Measurements from ENCODE around the gene SLC6A13.
"Not testable (repeated sequence)": the region's sequence is repeated elsewhere in the genome, so short reads cannot be mapped to it uniquely, and the experiment has no call there.

SLC6A13 gene

GRCh38 chr12:232731-233614 is 29.7 kb downstream of the SLC6A13 start:
- DNase-seq, result no peak

DNA sequence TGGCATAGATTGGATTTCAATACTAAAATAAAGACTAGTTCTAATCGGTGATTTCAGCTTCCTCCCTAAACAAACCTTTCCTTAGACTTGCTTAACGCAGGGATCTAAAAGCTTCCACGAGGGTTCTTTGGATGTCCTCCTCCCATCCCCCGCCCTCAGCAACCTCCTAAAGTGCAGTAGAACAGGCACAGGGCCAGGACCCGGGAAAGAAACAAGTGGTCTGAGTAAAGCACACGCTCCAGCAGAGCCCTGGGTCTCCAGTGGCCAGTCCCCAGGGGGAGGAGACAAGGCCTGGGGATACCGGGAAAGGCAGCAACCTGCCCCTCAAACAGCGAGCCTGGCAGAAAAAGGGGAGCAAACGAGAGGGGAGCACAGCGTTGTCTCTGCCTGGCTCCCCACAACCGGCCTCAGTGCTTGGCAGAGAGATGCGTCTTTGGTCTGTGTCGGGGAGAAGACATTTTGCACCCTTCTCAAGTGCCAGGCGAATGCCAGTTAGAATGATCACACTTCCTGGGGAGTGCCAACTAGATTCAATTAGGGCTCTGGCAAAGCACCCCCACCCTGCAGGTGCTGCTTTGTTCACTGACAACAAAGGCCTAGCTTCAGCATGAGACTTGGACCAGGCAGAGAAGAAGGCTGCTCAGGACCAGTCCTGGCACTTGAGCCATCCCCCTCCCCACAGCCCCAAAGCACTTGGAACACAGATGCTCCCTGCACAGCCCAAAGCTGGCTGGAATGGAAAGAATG is 31.5 kb downstream of the SLC6A13 start:
- DNase-seq, result no peak

DNA sequence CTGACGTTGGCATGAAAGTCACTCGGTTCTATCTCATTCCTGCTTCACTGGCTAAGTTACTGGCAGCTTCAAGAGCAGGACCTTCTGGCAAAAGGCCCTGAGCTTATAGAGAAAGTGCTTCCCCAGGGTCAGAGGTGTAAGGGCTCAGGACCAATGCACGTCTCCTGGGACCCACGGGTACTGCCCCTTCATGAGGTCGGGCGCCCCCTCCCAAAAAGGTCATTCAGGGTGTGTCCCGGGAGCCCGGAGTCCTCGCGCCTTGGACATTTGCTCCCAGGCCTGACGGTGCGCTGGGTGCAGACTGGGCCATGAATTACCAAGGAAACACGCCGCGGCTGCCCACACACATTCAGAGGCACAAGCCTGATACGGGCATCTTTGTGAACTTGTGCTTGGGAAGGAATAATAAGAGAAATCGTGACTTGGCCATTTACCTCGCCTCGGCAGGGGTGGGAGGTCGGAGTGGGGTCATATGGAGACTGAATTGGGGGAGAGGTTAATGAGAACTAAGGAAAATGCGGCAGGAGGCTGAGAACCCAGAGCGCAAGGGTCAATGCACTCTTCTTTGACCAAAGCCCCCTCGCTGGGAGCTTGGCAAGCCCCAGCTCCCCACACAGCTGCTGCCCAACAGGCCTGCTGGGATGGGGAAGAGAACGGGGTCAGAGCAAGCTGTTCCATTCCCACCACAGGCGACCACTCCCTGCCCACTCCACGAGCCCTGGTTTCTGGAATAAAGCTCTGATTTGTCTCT is 33.0 kb downstream of the SLC6A13 start:
- no peak for DNase-seq

- DNase-seq, result no peak
These were observed 33.8 kb downstream of the SLC6A13 start for GRCh38 chr12:228846-229200.

- no peak for DNase-seq
These were observed 34.5 kb downstream of the SLC6A13 start for GRCh38 chr12:227923-228845.

- no peak for DNase-seq
These were observed 35.2 kb downstream of the SLC6A13 start for GRCh38 chr12:227286-227915.

DNA sequence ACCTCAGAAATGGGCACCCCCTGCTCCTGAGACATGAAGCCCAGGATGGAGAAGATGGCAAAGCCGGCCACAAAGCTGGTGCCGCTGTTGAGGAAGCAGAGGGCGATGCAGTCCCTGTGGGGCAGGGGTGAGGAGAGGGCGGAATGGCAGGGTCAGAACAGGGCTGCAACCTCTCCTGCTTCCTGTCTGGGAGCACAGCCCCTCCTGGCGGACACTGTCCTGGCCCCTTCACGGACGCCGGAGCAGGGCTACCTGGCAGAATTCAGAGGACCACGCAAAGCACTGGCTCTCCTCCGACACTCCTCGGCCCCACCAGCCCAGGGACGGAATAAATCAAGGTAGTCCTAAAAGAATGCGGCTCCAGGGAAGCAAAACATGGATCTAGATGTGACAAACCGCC is 36.2 kb downstream of the SLC6A13 start:
- no peak for DNase-seq

GRCh38 chr12:225012-225411 is 37.6 kb downstream of the SLC6A13 start:
- no peak for DNase-seq

DNA sequence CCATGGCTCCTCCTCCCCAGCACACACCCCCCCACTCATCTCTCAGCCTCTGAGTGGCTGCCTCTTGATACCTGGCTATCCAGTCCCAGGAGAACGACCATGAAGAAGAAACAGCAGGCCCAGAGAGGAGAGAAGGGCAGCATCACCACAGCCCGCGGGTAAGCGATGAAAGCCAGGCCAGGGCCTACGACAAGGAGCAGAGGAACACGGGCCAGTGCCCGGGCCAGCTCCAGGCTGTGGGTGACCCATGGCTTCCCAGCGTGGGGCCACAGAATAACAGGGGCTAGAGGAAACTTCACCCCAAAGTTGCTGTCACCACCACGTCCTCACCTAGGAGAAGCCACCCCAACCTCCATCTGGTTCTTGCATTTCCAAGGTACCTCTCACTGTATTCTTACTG is 38.3 kb downstream of the SLC6A13 start:
- DNase-seq, result no peak

- DNase-seq, result no peak
These were observed 38.8 kb downstream of the SLC6A13 start for GRCh38 chr12:223841-224240.

DNA sequence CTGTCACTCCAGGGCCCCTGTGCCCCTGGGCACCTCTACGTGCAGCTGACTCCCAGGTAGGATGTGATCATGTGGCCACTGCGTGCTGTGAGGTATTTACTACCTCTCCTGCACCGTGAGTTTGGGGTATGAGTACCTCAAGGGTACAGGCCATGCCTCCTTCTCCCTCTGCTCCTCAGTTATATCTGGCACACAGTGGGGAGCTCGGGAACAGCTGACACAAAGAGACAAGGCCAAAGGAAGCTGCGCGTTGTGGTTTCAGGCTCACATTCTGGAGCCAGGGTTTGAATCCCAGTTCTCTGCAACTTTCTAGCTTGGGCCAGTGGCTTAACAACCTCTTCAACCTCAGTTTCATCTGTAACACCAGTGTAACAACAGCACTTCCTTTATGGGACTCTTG is 40.9 kb downstream of the SLC6A13 start:
- no peak for DNase-seq

- DNase-seq, result no peak
These were observed 41.6 kb downstream of the SLC6A13 start for GRCh38 chr12:220946-221550.

- no peak for DNase-seq
These were observed 42.1 kb downstream of the SLC6A13 start for GRCh38 chr12:220491-220890.

DNA sequence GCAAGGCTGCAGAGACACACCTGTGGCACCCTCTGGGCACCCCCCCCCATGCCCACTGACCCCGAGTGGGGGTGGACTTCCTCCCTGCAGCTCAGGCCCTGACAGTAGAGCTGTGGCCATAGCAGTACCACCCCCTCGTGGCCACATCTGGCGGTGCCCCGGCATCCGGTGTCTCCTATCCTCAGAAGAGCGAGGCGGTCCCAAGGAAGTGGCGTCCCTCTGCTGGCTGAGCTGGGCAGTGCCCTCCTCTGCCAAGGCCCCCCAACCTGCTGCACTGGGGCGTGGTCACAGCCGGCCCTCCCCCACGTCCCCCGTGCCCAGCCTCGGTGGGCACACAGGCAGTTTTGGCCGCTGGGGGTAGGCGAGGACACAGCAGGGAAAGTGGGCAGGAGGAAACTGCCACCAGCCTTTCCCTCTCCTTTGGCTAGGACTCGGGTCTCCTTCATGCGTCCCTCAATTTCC is 42.7 kb downstream of the SLC6A13 start:
- DNase-seq, result peak in 1 of 2 experiments; percentile 4

DNA sequence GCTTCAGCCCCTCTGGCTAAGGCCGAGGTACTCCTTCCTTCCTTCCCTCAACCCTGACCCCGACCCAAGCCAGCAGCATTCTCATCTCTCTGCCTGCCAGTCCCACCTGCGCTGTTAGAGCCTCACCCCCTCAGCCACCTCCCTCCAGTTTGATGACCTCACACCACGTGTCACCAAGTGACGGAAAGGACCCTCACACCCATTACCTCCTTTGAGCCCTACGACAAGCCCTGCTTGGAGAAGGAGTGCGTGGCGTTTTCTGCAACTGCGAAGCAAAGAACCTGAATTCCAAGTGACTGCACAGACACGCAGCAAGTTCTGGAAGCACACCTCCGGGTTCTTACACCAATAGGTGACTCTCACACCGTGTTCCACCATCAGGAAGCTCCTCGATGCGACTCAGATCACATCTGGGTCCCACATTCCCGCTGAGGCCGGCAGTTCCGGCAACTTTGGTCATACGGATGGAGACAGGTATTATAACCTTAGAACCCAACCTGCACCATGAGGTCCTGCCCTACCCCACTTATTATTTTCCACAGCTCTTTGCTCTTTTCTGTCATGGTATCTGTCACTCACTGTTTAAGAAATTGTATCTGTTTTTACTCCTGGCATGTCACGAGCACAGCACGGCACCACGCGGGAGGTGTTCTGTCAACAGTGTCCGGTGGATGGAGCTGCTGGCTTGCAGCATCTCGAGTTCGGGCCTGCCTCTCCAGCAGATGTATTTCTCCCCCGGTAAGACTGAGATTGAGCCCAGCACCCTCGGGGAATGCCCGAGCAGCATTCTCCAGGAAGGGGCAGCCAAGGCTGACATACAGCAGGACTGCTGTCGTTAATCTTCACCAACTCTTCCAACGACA is 43.7 kb downstream of the SLC6A13 start:
- no peak for DNase-seq

DNA sequence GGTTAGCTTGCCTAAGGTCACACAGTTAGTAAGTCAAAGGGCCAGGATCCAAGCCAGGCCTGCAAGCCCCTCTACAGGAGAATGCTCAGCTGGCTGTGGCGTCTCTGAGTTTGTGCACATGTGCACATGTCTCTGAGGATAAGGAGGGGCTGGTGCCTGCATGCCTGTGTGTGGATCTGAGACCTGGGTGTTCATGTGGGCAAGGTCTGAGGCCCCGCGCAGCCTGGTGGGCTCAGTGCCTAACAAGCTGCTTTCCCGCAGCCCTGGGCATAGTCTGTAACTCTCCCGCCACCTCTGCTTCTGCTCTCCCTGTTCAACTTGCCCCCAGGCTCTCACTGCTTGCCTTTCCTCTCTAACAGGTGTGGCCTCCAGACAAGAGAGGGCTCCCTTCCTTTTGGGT is 44.4 kb downstream of the SLC6A13 start:
- no peak for DNase-seq

DNA sequence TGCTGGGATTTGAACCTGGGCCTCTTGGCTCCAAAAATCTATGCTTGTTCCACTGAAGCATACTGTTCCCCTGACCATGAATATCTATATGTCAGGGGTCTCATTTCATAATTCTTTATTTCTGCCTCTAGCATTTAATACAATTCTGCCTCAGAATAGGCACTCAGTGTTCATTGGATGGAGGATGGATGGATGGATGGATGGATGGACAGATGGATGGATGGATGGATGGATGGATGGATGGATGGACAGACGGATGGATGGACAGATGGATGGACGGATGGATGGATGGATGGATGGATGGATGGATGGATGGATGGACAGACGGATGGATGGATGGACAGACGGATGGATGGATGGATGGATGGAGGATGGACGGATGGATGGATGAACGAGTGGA is 45.6 kb downstream of the SLC6A13 start:
- not testable (repeated sequence) for DNase-seq

- no peak for DNase-seq
These were observed 47.5 kb downstream of the SLC6A13 start for GRCh38 chr12:215116-215515.

- DNase-seq, result no peak
These were observed 48.5 kb downstream of the SLC6A13 start, which contains the start of gene SLC6A12 for GRCh38 chr12:214003-214741. TSS of gene SLC6A12 (minus strand) at chr12:214157. CDS start at chr12:209986, 4,171 bp downstream.

Measured in activated CD4-positive, alpha-beta T cell treated with anti-CD3 and anti-CD28 coated beads, Interleukin-2, amount 50 U/mL, for 4 hours (primary cell).